HG02623 (cell line): ENCODE results near the gene KCNN4.

ENCODE experiments used
- ATAC-seq: cut with Tn5 transposase; IDR thresholded peaks from one replicate; pipeline ENCODE4 v1.9.1; 2021; ENCODE audit warnings: moderate library complexity; ENCODE audit not compliant: unreplicated experiment

Gene KCNN4

DNA sequence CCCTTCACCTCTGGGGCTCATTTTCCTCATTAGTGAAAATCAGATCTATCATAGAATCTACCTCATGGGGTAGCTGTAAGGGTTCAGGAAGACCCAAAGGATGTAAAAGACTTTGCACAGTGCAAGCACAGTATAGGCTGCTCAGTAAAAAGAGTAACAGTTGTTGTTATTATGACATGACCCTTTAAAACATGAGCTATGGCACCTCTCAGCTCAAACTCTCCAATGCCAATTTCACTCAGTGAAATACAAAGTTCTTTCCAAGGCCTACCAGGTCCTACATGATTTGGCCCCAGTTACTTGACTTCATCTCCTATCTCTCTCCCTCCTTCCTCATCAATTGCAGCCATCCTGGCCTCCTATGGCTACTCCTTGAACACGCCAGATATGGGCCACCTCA, 30.9 kb downstream of the KCNN4 start:
- ATAC-seq, result no peak

DNA sequence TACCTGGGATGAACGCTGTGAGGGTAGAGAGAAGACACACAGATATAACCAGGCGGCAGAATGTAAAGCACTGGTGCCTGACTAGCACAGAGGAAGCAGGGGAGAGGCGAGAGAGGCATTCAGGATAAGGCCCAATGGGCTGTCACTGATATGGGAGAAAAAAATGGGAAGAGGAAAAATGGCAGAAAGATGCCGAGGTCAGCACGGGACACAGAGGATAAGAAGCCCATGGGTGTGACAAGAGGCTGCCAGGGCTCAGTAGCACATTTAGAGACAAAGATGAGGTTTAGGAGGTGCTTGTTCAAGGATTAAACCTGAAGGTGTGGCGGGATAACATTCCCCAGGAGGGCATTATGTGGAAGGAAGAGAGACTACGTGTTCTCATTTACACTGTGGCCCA, 31.6 kb downstream of the KCNN4 start:
- ATAC-seq, result no peak

DNA sequence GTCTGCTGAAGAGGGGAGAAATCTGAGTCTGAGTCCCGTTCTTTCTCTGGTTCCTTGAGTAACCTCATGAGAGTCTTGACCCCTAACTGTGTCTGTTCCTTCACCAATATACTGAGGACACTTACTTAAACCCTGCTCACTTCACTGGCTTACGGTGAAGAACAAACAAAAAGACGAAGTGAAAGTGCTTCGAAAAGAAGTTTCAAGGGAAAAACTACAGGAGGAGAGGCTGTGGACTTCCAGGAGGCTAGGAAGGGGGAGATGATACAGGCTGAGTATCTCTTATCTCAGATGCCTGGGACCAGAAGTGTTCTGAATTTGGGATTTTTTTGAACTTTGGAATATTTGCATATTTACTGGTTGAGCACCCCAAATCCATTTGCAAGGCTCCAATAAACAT, 32.1 kb downstream of the KCNN4 start:
- ATAC-seq, result no peak

DNA sequence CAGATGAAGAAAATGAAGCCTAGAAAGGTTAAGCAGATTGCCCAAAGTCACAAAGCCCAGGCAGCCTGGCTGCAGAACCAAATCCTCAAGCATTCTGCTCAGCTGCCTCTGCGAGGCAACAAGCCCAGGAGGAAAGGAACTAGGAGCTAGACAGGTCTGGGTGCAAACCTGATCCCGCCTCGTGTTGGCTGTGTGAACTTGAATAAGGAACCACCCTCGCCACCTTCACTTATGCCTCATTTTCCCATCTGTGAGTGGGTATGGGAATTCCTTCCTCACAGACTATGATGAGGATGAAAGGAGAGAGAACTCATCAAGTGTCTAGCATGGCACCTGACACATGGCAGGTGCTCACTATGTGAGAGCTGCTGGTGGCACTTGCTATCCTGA, 32.6 kb downstream of the KCNN4 start:
- ATAC-seq, result no peak

DNA sequence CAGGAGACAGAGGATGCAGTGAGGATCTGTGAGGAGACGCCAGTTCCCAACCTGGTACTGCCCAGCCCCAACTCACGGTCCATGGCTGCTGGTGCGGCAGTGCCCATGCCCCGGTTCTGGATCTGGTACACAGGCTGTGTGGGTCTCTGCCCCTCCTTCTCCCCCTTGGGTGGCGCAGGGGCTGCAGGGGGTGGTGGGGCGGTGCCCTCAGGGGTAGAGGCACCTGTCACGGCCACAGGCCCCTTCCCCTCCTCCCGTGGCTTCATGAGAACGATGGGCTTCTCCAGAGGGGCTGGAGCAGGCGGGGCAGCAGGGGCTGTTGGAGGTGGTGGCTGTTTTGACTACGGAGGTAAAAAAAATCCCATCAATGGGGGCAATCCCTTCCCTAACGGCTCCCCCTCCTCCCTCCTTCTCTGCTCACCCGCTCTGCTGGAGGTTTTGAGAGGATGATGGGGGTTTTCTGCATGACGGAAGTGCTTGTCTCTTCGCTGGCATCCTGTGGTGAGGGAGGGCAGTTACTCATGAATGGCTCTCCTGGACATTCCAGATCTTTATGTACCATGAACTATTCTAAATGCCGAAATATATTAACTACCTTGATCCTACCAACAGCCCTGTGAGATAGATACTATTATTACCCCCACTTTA, 33.1 kb downstream of the KCNN4 start:
- ATAC-seq, result no peak

DNA sequence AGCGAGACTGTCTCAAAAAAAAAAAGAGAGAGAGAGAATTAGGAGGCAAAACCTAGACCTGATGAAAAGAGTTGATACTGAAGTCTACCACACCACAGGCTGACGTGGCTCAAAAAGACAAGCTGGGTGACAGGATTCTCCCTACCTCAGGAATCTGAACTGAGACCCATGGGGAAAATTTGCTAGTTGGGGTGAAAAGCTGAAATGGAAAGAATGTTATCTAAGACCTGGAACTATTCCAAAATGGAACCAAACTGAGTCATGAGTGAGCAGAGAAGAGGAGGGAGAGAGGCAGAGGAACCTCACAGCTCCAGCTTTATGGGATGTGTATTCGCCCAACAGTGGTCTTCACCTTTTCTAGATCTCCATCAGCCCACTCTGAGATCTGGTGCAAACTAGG, 37.7 kb downstream of the KCNN4 start:
- no peak for ATAC-seq

DNA sequence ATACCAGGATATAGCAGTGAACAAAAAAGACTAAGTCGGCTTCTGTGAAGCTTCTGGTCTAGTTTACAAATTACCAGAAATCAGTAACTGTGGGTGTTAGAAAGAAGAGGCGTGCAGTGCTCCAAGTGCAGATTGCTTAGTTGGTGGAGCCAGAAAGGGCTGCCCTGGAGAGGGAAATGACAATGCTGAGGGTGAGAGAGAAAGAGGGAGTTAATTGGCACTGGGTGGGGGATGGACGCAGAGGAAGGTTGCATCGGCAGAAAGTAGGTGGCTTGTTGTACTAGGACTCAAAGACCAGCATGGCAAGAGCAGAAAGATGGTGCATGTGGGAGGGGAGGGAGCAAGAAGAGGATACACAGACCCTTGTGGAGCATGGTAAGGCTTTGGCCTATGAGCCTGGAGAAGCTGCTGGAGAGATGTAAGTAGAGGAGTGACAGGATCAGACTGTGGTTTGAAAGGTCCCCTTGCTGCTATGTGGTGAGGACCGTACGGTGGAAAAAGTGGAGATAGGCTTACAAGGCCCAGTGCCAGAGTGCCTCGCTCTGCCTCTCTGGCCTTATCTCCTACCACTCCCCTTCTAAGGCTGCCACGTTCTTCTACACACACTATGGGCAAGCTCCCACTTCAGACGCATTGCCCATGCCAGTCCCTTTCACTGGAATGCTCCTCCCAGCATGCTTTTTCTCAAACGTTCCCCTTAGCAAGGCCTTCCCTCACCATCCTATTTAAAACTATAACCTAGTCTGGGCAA, 39.5 kb downstream of the KCNN4 start:
- no peak for ATAC-seq

DNA sequence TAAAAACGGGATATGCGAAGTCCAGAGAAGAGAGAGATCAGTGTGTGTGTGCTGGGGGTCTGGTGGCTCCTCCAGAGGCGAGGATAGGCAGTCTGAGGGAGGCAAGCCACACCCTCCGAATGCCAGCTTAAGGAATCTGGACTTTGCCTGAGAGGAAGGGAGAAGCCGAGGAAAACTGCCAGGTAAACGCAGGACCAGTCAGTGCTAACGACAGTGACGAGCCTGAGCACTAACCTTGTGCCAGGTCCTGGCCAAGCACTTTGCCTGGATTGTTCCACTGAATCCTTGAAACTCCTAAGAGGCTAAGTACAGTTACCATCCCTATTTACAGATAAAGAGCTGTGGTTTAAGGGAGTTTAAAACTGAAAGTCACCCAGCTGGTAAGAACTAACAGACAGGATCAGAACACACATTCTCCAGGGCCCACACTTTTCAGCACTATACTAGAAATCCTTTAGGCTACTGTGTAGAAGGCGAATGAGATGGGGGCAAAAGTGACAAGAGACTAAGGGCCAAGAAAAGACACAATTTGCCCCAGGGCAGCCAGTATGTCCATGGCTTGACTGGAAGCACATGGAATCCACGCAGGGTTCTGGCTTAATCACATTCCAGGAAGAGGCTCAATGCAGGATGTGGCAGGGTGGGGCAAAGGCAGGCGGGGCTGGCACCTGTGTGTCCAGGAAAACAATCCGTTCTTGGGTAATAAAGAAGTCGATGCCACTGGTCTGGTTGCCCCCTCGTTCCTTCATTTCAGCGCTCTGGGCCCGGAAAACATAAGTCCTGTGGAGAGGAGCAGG, 41.1 kb downstream of the KCNN4 start:
- no peak for ATAC-seq

DNA sequence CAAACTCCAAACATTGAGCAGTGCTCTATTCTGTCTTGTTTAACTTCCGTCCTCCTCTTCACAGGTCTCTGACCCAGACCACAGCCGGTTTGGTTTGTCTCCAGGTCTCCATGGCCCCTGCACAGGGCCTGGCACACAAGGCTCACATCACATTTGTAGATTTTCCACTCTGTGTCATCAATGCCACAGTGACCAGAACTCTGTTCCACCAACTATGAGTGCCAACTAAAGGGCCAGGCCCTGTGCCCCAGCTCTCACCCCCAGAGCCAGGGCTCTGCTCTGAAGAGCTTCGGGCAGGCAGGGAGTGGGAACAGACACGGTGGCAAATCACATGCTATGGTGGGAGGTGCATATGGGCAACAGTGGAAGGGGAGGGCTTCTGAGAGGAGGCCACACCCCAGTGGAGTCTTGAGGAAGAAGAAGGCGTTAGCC, 42.0 kb downstream of the KCNN4 start:
- ATAC-seq, result no peak

DNA sequence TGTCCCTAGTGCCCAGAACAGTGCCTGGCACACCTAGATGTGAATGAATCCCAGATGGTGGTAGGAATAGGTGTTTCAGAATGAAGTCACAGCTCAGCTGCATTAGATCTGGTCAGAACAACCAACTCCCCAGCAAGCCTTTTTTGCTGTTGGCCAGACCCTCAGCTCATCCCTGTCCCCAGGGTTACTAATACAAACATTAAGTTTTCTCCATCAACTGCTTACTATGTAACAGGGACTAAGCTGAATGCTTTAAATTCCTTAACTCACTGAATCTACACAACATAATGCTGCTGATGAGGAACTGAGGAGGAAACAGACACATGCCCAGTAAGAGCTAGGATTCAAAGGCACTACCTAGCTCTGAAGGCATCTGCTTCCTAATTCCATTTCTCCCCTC, 44.8 kb downstream of the KCNN4 start:
- ATAC-seq, result no peak

DNA sequence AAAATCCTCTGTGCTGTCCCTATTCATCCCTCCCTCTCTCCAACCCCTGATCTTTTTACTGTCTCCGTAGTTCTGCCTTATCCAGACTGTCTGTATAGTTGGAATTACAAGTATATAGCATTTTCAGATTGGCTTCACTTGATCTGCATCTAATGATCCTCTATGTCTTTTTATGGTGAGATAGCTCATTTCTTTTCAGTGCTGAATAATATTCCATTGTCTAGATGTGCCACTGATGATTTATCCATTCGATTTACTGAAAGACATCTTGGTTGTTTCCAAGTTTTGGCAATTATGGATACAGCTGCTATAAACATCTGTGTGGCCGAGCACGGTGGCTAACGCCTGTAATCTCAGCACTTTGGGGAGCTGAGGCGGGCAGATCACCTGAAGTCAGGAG, 45.8 kb downstream of the KCNN4 start:
- ATAC-seq, result no peak

DNA sequence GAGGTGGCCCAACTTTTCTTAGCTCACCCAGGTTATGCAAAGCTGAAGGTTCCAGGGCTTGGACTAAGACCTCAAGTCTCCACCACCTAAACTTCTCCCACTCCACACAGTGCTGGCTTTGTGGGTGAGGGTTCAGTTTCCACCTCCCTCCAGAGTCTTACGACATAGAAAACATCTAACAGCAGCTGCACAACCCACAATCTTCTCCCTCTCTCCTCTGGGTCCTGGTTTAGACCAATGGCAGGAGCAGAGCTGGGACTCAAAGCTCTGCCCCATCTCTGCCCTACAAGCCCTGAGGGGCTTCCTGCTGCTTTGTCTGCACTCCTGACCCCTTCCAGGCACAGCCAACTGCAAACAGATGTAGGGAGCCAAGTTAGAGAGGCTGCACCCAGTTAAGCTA, 48.9 kb downstream of the KCNN4 start:
- ATAC-seq, result no peak

DNA sequence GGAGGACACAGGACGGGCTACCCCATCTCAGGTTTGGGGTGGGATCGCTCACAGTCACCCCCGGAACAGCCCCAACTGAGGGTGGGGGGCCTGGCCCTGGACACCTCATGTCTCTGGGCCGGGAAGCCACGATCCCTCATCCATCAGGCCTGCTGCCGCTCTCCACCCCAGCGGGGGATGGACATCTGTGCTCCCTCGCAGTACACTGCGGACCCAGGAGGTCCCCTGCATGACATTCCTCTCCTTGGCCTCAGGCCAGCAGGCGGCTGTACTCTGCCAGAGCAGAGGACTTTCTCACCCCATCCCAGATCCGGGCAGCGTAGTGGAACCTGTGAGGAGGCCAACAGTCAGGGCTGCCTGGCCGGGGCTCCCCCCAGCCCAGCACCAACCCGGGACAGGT, 49.4 kb downstream of the KCNN4 start:
- ATAC-seq, result no peak

DNA sequence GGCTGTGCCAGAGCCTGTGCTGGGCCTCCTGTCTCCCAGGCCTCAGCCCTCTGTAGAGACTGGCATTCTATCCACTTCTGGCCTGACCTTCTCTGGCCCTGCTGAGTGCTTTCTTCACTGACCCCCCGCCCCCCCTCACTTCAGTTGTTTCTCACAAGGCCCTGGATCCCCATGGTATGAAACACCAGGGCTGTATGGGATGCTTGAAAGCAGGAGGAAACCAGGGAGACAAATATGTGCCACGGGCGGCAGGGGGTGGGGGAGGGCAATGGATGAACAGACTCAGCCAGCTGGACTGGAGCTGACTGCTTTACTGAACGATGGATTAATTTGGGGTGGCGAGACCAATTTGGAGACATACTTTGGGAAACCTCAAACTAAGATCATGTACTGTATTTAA, 50.9 kb downstream of the KCNN4 start:
- no peak for ATAC-seq

DNA sequence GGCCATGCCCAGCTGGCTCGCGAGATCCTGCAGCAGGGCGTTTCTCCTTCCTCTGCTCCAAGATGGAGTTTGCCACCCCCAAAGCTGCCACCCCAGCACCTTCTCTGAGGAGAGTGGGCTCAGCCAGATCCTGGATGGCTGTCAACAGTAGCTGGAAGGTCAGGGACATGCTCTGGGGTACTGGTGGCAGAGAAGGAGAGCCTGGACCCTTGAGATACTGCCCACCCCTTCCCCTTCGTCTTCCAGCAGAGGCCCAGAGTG, 53.2 kb downstream of the KCNN4 start:
- no peak for ATAC-seq

DNA sequence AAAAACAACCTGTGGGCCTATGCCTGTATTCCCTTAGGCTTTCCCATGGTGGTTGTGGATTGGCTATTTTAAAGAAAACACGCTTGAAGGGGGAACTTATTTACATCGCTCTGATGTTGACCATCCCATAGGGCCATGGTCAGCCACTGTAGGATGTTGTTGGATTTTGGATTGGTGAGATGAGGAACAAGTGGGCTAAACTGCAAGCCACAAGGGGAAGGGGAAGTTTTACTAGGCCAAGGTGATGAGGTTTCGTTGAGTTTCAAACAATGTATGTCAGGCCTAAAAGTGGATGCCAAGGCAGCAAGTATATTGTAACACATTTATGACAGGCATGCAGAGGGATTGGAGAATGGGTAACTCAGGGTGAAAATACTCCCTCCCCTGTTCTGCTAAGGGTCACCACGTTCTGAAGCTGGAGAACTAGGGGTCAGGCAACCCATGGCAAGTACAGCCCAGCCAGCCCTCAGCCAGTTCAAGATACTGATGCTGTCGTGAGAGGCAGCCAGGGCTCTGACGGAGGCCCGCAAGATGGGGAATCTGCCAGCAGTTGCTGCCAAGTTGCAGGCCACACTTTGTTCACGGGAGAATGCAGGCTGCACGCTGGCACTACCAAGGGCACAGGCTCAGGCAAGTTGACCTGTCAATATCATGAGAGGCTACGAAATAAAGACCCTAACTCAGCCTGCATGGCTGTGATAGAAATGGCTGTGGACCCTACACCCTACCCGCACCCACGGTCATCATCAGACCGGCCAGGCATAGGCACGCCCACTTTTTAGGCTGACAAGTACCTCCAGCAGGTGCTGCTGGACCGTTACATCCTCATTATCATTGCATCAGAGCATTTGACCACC, 53.8 kb downstream of the KCNN4 start:
- no peak for ATAC-seq

DNA sequence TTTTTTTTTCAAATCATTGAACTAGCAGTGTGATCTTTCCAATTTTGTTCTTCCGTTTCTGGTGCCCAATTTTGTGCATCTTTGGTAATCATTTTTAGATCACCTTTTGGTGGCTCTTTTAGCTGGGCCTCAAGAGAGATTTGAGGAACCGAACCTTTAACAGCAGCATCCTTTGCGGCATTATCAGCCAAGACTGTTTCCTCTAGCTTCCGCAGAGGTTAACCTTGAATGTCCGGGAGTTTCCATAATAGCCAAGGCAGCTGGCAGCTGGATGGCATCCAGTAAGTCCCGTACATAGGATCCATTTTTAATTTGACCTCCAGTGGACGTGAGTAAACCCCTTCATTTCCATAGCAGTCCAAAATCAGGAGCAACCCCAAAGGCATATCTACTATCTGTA, 55.3 kb downstream of the KCNN4 start:
- ATAC-seq, result no peak

DNA sequence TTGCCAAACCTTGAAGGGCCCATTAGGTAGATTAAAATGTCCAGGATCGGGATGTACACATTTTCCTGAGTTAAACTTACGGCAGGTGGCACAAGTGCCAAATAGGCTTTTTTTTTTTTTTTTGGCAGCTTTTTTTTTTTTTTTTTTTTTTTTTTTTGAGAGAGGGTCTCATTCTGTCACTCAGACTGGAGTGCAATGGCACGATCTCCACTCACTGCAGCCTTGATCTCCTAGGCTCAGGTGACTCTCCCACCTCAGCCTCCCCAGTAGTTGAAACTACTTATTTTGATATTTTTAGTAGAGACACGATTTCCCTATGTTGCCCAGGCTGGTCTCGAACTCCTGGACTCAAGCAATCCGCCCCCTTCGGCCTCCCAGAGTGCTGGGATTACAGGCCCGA, 55.9 kb downstream of the KCNN4 start:
- no peak for ATAC-seq

DNA sequence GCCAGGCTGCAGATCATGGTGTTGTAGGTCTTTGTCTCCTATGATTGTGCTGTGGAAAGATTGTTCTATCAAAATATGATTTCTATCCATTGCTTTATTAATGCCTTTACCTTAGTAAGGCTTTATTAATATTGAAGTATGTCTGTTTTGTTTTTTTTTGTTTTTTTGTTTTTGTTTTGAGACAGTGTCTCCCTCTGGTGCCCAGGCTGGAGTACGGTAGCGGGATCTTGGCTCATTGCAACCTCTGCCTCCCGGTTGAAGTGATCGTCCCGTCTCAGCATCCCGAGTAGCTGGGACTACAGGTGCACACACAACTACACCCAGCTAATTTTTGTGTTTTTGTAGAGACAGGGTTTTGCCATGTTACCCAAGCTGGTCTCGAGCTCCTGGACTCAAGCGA, 57.2 kb downstream of the KCNN4 start:
- no peak for ATAC-seq

DNA sequence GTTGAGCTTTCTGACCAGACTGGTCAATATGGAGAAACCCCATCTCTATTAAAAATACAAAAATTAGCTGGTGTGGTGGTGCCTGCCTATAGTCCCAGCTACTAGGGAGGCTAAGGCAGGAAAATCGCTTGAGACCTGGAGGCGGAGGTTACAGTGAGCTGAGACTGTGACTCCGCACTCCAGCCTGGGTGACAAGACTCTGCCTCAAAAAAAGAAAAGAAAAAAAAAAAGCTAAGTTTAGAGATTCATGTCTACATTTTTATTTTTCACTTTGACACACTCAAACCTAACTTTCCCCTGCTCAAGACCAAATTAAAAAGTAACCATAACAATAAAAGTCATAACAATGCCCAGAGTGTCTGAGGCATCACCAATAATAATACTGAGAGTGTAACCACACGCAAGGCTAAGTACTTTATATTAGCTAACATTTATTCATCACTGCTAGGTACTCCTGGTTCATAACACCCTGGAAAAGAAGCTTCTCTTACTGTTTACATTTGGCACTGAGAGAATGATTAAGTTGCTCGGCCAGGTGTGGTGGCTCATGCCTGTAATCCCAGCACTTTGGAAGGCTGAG, 59.2 kb downstream of the KCNN4 start:
- ATAC-seq, result no peak

DNA sequence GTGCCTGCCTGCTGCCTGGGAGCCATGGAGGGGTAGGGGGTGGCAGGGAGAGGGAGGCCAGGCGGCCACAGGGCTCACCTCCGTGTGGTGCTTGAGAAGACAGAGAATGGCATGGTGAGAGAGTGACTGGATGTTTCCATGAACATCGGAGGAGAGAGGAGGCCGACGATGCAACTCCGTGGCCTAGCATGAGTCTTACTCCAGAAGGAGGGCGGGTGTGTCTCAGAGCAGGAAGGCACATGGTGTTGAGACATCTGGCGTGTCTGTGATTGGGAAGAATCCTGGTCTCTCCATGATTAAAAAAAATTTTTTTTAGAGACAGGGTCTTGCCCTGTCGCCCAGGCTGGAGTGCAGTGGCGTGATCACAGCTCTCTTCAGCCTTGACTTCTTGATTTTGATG, 59.8 kb downstream of the KCNN4 start:
- ATAC-seq, result no peak
